IMR-90 (cell line): ENCODE data around the gene EFNA5. TPM values are rescaled to one million over a fixed set of nuclear protein-coding genes. Genes with fewer than 3 reads are reported as not detected.

Experiments
- ATAC-seq: fragments of 200-7000 bp; cut with Tn5 transposase; 2 replicates; pipeline ENCODE4 v1.9.1; 2020; ENCODE audit warnings: low read depth, mild to moderate bottlenecking, moderate library complexity
- BruUV-seq: library from RNA; stranded (reverse); fragments of 400-500 nt; replicated peaks from 2 replicates; lab custom pipeline; 2021; lab: Mats Ljungman, UMichigan
- CTCF ChIA-PET: fragments of 300-600 bp; formaldehyde crosslinking; extraction: SDS; loops from one replicate; lab custom pipeline; 2021; ENCODE audit warnings: antibody characterized with exemption; lab: Yijun Ruan, JAX
- POLR2A ChIA-PET: fragments of 300-600 bp; sonication (Branson Sonifier 250); formaldehyde crosslinking; loops from one replicate; lab custom pipeline; 2022; ENCODE audit warnings: antibody characterized with exemption; ENCODE audit not compliant: unreplicated experiment; lab: Charles Lee
- DNase-seq: peaks from one replicate; pipeline ENCODE4 v3.0.0; 2013
- H2AFZ ChIP-seq: replicated peaks from 2 replicates; pipeline ENCODE3; 2013; ENCODE audit warnings: low read length, mild to moderate bottlenecking; ENCODE audit not compliant: poor library complexity
- H2AK5ac ChIP-seq: 2 replicates; pipeline ENCODE4 v1.6.1; 2013; ENCODE audit warnings: low read depth, low read length, inconsistent platforms
- H2AK9ac ChIP-seq: replicated peaks from 2 replicates; pipeline ENCODE3; 2013; ENCODE audit warnings: mild to moderate bottlenecking, low read depth, low read length, moderate library complexity; ENCODE audit not compliant: poor library complexity
- H2BK120ac ChIP-seq: 2 replicates; pipeline ENCODE4 v1.6.1; 2013; ENCODE audit warnings: low read depth, low read length, inconsistent platforms
- H2BK15ac ChIP-seq: 3 replicates; pipeline ENCODE4 v1.6.1; 2013; ENCODE audit warnings: low read depth, low read length, inconsistent platforms
- H2BK20ac ChIP-seq: 2 replicates; pipeline ENCODE4 v1.6.1; 2013; ENCODE audit warnings: low read depth, mild to moderate bottlenecking, inconsistent platforms, low read length, moderate library complexity
- H2BK5ac ChIP-seq: 2 replicates; pipeline ENCODE4 v1.6.1; 2013; ENCODE audit warnings: mild to moderate bottlenecking, low read depth, low read length, inconsistent platforms; ENCODE audit not compliant: poor library complexity, severe bottlenecking
- H3K14ac ChIP-seq: replicated peaks from 2 replicates; pipeline ENCODE4 v1.6.1; 2013; ENCODE audit warnings: low read depth, low read length, inconsistent platforms
- H3K18ac ChIP-seq: 2 replicates; pipeline ENCODE4 v1.6.1; 2013; ENCODE audit warnings: low read depth, low read length, control low read depth
- H3K23ac ChIP-seq: 2 replicates; pipeline ENCODE4 v1.6.1; 2013; ENCODE audit warnings: low read depth, low read length, inconsistent platforms
- H3K27ac ChIP-seq: 2 replicates; pipeline ENCODE4 v1.5.1; 2013; ENCODE audit warnings: mild to moderate bottlenecking, control low read depth, low read length; ENCODE audit not compliant: insufficient read depth
- H3K27me3 ChIP-seq: 2 replicates; pipeline ENCODE4 v1.6.1; 2013; ENCODE audit warnings: low read length; ENCODE audit not compliant: control insufficient read depth, insufficient read depth
- H3K36me3 ChIP-seq: 2 replicates; pipeline ENCODE4 v1.6.1; 2013; ENCODE audit warnings: low read length, mixed read lengths; ENCODE audit not compliant: control insufficient read depth, insufficient read depth
- H3K4ac ChIP-seq: 2 replicates; pipeline ENCODE4 v1.6.1; 2013; ENCODE audit warnings: low read depth, low read length, inconsistent platforms
- H3K4me1 ChIP-seq: 2 replicates; pipeline ENCODE4 v1.6.1; 2013; ENCODE audit warnings: low read length, mixed read lengths; ENCODE audit not compliant: control insufficient read depth, insufficient read depth
- H3K4me2 ChIP-seq: 2 replicates; pipeline ENCODE4 v1.6.1; 2013; ENCODE audit warnings: low read depth, mild to moderate bottlenecking, control low read depth, low read length, moderate library complexity
- H3K4me3 ChIP-seq: 2 replicates; pipeline ENCODE4 v1.5.1; 2013; ENCODE audit warnings: low read depth, mild to moderate bottlenecking, control low read depth, low read length, moderate library complexity; ENCODE audit not compliant: insufficient read depth
- H3K56ac ChIP-seq: 2 replicates; pipeline ENCODE4 v1.6.1; 2013; ENCODE audit warnings: low read length, inconsistent platforms; ENCODE audit not compliant: insufficient read depth; ENCODE audit errors: extremely low read depth
- H3K79me1 ChIP-seq, 2 experiments: 2 replicates each; pipeline ENCODE4 v1.6.1; 2013; ENCODE audit warnings: low read length in 2 of 2, inconsistent platforms in 1 of 2, low read depth in 1 of 2
- H3K9ac ChIP-seq: 2 replicates; pipeline ENCODE4 v1.6.1; 2013; ENCODE audit warnings: low read depth, low read length, control low read depth
- H3K9me1 ChIP-seq: 2 replicates; pipeline ENCODE4 v1.6.1; 2013; ENCODE audit warnings: low read length, inconsistent platforms; ENCODE audit not compliant: insufficient read depth
- H3K9me3 ChIP-seq: 2 replicates; pipeline ENCODE4 v1.6.1; 2013; ENCODE audit warnings: low read length; ENCODE audit not compliant: control insufficient read depth, insufficient read depth
- H4K20me1 ChIP-seq: 2 replicates; pipeline ENCODE4 v1.6.1; 2013; ENCODE audit warnings: low read length, inconsistent platforms; ENCODE audit not compliant: insufficient read depth
- H4K5ac ChIP-seq: 2 replicates; pipeline ENCODE4 v1.6.1; 2013; ENCODE audit warnings: mild to moderate bottlenecking, low read depth, low read length, control low read depth
- H4K8ac ChIP-seq, 2 experiments: 2 replicates each; pipeline ENCODE4 v1.6.1; 2013; ENCODE audit warnings: low read depth in 2 of 2, low read length in 2 of 2, control low read depth in 1 of 2, inconsistent platforms in 1 of 2
- H4K91ac ChIP-seq: 2 replicates; pipeline ENCODE4 v1.6.1; 2013; ENCODE audit warnings: low read depth, low read length, inconsistent platforms; ENCODE audit not compliant: insufficient read depth
- BHLHE40 ChIP-seq: fragments of 150-350 bp; IDR thresholded peaks from 2 replicates; pipeline ENCODE4 v1.6.1; 2016; ENCODE audit warnings: mild to moderate bottlenecking, low read depth, low read length
- ELK1 ChIP-seq: fragments of 150-350 bp; IDR thresholded peaks from 2 replicates; pipeline ENCODE4 v1.6.1; 2016; ENCODE audit warnings: low read depth, mild to moderate bottlenecking, low read length, moderate library complexity, borderline replicate concordance
- FOS ChIP-seq: fragments of 150-350 bp; IDR thresholded peaks from 2 replicates; pipeline ENCODE4 v1.6.1; 2016; ENCODE audit warnings: low read depth, low read length
- MAFK ChIP-seq: IDR thresholded peaks from 2 replicates; pipeline ENCODE4 v1.6.1; 2012; ENCODE audit warnings: low read depth, low read length, improper control_type of control experiment
- MXI1 ChIP-seq: IDR thresholded peaks from 2 replicates; pipeline ENCODE4 v1.6.1; 2012; ENCODE audit warnings: low read depth, mild to moderate bottlenecking, low read length, moderate library complexity, borderline replicate concordance
- RAD21 ChIP-seq: IDR thresholded peaks from 2 replicates; pipeline ENCODE4 v1.6.1; 2012; ENCODE audit warnings: low read length, improper control_type of control experiment
- RCOR1 ChIP-seq: IDR thresholded peaks from 2 replicates; pipeline ENCODE4 v1.6.1; 2012; ENCODE audit warnings: mild to moderate bottlenecking, low read length, improper control_type of control experiment; ENCODE audit not compliant: insufficient replicate concordance
- RFX5 ChIP-seq: IDR thresholded peaks from 2 replicates; pipeline ENCODE4 v1.8.0; 2012; ENCODE audit warnings: low read depth, mild to moderate bottlenecking, low read length, moderate library complexity
- SMC3 ChIP-seq: fragments of 150-350 bp; IDR thresholded peaks from 2 replicates; pipeline ENCODE4 v1.6.1; 2016; ENCODE audit warnings: low read depth, mild to moderate bottlenecking, antibody characterized with exemption, low read length, moderate library complexity
- WGBS, 2 experiments: methylation state at CpG; one replicate each; pipeline versions ENCODE4 v1.1.5 to v1.1.7; 2013; ENCODE audit warnings: missing lambda C conversion rate in 2 of 2; ENCODE audit not compliant: insufficient read length in 1 of 2; ENCODE audit errors: extremely low coverage in 2 of 2; 5-methylcytosine and 5-hydroxymethylcytosine counted together
- dilution Hi-C: fragments of 300-500 bp; cut with HindIII; formaldehyde crosslinking; loops from one replicate; pipeline ENCODE4 v1.14.3; 2018; ENCODE audit warnings: low sequenced_read_pairs; ENCODE audit not compliant: unreplicated experiment
- in situ Hi-C: fragments of 300-500 bp; cut with MboI; formaldehyde crosslinking; loops from 3 replicates; pipeline ENCODE4 v1.14.3; 2019; ENCODE audit warnings: low sequenced_read_pairs, inconsistent platforms, mixed read lengths
- intact Hi-C: fragments of 100-400 bp; cut with micrococcal nuclease; formaldehyde crosslinking; loops from 2 replicates; pipeline ENCODE4 v1.10.0; 2022
- polyA plus RNA-seq, 3 experiments: library from polyadenylated mRNA; depleted of rRNA; stranded (reverse); fragments of >200 nt; gene quantifications; 2 replicates each; pipeline ENCODE4 v1.2.3, GENCODE V29; 2012; ENCODE audit warnings: low replicate concordance in 1 of 3
- total RNA-seq: library from RNA; depleted of rRNA; stranded (reverse); fragments of >200 nt; gene quantifications from 2 replicates; pipeline ENCODE4 v1.2.3, GENCODE V29; 2012

EFNA5 gene
- total and polyA plus RNA-seq, 2 of the 4 experiments (the other 2 are of a cell fraction) = 1.5 to 1.6 TPM

- TF ChIP-seq RFX5 = no peak
- TF ChIP-seq ELK1 = no peak
- no peak for TF ChIP-seq BHLHE40
- TF ChIP-seq FOS = no peak
Measured at GRCh38 chr5:107469064-107469463, 201.7 kb downstream of the EFNA5 start (continued).

GRCh38 chr5:107468276-107468675 lies 202.5 kb downstream of the EFNA5 start:
- Histone ChIP-seq H3K56ac (no peak overlapping the region), H3K4me3 (no peak overlapping the region), H3K79me1 (peaks cover 0 to 8% of the 10 kb centered on the region in 2 experiments; a peak in 1 of 4 replicates), H3K27ac (no peak overlapping the region), H3K4ac (no peak overlapping the region; the same call in 1 of the 2 replicates), H3K36me3 (no peaks in the 10 kb centered on the region), H3K18ac (0 out of 2 replicates have a peak overlapping the region, but pooled peaks have one; percentile 41), H2BK20ac (peak overlapping the region; percentile 40), H3K9me3 (no peaks in the 10 kb centered on the region), H2BK15ac (no peak overlapping the region; the same call in 2 of the 3 replicates), H4K91ac (peak overlapping the region; percentile 31; the same call in 1 of the 2 replicates), H3K4me1 (peaks cover 14% of the 10 kb centered on the region), H3K23ac (no peak overlapping the region), H3K27me3 (no peaks in the 10 kb centered on the region), H2AK5ac (peak overlapping the region; percentile 71; the same call in 1 of the 2 replicates), H4K5ac (no peak overlapping the region), H2AK9ac (no peak overlapping the region), H4K8ac (no peak overlapping the region), H3K9me1 (peaks cover 15% of the 10 kb centered on the region), H3K9ac (no peak overlapping the region), H3K4me2 (no peak overlapping the region), H2BK120ac (peak overlapping the region; percentile 13; the same call in 1 of the 2 replicates), H3K14ac (no peak overlapping the region), H2AFZ (no peak overlapping the region), H2BK5ac (no peak overlapping the region), H4K20me1 (no peaks in the 10 kb centered on the region; the same call in 1 of the 2 replicates)
- no TSS peak for BruUV-seq
- in situ Hi-C loops (no loop called here), intact Hi-C loops (no loop called here), dilution Hi-C loops (no loop called here)
- no CpG with 5 or more reads among the region's 1 CpG for WGBS, 2 experiments
- DNase-seq = no peak
- ChIA-PET POLR2A (no interaction called here), CTCF (no interaction called here)
- ATAC-seq = no peak; the same call in 1 of the 2 replicates
- no peak for TF ChIP-seq MAFK
- no peak for TF ChIP-seq BHLHE40
- no peak for TF ChIP-seq RAD21
- TF ChIP-seq MXI1 = no peak
- no peak for TF ChIP-seq RCOR1
- no peak for TF ChIP-seq SMC3
